Stimulated activated CD8-positive, alpha-beta memory T cell treated with anti-CD3 and anti-CD28 coated beads, Interleukin-15, amount 100 ng/mL, for 24 hours (primary cell): Measurements from ENCODE around the gene DGKI.

Experiments
- DNase-seq: peaks from one replicate; pipeline ENCODE4 v3.0.0-alpha.2; 2020; ENCODE audit warnings: low read depth

DGKI gene

DNA sequence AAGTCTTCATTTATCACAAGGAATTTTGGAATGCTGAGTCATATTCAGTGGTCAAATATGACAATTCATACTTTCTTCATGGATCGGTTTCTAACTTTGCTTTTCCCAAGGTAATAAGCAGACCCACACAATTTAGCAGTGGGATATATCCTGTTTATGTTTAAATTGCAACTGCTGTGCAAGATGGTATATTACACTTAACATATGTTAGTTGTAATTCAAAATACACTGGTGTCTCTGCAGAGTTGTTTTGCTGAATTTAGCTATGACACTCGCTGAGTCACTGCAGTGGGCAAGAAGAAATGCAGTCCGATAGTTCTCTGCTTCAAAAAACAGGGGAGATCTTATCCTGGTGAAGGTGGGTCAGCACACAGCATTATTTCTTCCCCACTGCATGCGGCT is 308.4 kb downstream of the DGKI start:
- no peak for DNase-seq

DNA sequence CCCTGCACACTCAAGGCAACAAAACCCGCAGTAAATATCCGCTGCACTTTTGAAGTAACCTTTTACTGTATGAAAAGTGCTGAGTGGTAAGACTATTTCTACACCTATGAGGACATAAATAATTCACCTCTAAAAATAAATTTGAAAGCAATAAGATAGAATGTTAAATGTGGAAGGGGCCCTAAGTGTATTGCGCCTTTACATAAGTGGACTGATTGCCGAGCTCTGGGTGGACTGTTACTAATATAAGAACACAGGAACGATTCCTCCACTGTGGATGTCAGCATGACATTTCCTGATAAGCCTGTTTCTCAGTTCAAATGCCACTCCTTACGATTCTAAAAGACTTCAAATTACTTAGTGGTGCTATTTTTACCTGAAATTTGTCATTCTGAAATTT is 311.2 kb downstream of the DGKI start:
- no peak for DNase-seq

DNA sequence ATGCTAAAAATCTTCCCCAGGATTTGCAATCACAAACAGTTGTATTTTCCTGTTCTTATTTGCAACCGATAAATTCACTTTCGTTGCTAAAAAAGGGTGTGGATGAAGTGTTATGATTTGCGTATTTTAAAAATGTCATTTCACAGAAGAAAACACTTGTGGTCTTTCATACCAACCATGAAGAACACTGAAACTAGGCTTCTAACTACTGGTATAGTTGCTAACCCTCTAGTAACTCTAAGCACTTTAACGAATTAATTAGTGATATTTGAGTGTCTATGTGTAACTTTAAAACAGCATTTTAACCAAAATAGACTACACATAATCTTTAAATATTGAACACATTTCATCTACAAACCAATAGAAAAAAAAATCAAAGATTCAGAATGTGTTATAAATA is 315.1 kb downstream of the DGKI start:
- no peak for DNase-seq

DNA sequence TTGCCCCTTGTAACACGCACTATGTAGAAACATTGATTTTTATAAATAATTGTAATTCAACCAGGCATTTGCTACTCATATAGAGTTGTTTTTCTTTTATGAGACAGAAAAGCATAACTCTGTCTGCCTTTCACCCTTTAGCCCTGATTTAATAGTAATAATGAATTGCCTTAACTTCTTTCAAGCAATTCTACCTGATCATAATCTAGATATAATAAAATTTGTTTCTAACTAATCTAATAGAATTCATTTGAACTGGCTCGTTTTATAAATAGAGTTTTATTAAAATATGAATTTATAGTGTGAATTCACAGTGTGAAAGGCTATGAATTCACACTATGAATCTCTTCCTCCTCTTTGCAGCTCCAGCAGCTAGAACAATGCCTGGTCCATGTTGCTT is 319.1 kb downstream of the DGKI start:
- no peak for DNase-seq

DNA sequence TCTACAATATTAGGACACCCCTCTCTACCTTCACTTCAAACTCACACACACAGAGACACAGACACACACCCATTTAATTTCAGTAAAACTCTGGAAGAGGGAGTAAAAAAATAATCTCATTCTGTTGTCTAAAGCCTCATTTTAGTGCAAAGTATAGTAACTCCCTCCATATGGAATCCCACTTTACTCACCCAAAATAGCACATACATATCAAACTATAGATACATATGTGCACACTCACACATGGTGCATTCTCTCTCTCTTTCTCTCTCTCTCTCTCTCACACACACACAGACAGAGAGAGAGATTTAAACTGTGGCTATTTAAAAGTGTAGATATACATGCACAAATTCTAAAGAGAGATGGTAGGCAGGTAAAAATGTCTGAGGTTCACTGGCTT is 323.6 kb downstream of the DGKI start:
- no peak for DNase-seq

DNA sequence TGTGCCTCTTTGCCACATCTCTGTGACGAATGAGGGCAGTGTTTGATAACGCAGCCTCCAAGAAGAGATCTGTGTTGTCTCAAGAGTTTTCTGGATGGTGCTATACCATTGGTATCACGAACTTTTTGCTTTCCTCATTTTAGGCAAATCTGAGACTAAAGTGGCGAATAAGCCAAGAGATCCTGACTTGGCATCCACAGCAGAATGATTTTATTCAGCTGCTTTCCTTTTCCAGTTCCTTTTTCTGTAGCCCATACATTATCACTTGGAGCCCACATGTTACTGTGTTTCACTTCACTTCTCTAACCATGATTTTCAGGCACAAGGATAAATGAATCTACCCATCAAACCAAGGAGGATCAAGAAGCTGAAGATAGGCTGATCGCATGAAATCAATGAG is 325.3 kb downstream of the DGKI start:
- no peak for DNase-seq

DNA sequence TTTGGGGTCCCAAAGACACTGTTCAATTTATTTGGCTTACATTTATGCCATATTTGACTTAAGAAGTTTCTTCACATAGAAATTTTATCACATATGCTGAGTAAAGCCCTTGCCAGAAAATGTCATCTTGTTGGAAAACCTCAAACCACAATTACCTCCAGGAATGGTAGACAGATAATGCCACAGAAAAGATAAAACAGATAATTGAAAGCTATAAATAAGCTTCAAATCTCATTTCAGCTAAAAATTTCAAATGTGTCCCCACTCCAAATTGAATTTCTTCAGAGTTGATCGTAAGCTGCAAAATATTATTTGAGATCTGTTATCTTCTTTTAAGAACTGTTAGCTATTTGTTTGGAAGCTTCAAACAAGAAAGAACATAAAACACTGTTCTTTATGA is 326.8 kb downstream of the DGKI start:
- DNase-seq: no peak

DNA sequence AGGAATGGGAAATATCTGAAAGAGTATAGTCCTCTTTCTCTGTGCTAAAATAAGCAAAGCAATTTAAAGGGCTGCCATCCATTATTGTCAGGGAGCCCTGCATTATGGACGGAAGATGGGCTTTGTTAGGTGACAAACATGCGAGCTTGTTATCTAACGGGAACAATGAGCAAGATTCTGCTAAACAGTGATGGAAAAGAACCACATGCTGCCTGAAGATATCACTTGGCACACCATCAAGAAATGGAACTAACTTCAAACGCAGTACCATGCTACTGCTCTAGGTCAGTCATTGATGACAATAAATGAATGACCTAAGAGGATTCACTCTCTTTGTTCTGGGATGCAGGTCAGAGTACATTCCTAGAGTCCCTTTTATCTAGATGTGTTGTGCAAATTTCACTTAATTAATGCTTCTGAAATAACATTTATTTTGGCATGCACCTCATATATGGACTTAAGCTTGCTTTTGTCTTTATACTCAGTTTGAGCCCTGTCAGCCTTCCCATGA is 327.5 kb downstream of the DGKI start:
- DNase-seq: no peak

DNA sequence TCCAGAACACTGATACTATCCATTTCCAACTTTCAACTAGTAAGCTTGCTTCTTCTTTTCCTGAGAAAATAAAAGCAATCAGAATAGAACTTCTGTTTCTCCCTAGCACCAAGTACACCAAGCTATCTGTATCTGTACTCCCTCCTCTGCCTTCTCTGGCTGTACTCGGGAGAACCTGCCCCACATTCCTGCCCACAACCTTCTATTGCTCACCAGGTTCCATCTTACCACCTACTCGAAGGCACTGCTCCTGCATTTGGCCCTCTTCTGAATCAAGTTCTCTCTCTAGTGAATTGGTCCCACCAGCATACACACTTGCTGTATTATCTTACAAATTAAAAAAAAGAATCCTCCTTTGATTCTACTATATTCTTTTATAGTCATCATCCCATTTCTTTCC is 333.7 kb downstream of the DGKI start:
- no peak for DNase-seq

DNA sequence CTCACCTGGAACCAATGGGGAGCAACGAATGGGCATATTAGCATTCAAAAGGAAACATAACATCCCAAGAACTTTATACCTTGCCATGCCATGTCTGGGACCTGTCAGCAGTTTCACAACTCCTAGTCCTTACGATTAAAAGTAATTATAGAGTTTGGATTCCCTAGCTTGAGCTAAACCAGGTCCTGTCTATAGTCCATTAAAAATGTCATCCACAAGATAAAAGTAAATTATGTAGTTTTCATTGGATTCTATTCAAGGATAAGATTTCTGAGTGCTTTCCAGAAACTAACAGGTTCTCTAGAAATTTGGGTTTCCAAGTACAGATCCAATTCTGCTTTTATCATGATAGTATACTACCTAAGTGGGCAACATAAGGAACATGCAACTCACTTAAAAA is 339.7 kb downstream of the DGKI start:
- no peak for DNase-seq

DNA sequence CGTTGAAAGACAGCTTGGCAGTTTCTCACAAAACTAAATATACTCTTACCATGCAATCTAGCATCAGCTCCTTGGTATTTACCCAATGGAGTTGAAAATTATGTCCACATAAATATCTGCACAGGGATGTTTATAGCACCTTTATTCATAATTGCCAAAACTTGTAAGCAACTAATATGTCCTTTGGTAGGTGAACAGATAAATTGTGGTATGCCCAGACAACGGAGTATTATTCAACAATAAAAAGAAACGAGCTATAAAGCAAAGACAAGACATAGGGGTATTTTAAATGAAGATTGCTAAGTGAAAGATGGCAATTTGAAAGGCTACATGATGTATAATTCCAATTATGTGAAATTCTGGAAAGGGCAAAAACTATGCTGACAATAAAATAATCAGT is 340.7 kb downstream of the DGKI start:
- DNase-seq: no peak

DNA sequence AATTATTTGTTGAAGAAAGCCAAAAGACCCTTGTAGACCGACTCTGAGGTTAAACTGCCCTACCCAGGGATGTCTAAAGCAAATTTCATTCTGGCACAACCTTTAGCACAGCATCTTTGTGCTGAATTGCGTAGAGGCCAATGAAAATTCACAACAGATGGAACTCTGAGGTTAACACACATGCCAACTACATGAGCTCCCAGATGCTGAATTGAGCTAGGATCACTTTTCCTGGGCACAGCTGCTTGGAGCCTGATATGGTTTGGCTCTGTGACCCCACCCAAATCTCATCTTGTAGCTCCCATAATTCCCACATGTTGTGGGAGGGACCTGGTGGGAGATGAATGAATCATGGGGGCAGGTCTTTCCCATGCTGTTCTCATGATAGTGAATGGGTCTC is 345.2 kb downstream of the DGKI start:
- DNase-seq: no peak

DNA sequence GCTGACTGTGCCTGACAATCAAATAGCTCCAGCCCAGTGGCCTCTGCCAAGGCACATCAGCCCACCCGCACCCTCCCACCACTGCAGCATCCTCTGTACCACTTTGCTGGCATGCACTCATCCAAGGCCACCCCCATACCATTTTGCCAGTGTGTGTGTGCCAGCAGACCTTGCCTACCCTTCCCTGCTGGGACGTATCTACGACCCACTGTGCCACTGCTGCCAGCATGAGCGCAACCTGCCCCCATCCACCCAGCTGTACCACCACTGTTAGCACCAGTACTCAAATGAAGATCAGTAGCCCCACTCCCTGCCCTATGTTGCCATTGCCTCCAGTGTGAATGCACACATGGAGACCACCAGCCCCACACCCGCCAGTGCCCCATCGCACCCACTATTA is 353.9 kb downstream of the DGKI start:
- DNase-seq: no peak

DNA sequence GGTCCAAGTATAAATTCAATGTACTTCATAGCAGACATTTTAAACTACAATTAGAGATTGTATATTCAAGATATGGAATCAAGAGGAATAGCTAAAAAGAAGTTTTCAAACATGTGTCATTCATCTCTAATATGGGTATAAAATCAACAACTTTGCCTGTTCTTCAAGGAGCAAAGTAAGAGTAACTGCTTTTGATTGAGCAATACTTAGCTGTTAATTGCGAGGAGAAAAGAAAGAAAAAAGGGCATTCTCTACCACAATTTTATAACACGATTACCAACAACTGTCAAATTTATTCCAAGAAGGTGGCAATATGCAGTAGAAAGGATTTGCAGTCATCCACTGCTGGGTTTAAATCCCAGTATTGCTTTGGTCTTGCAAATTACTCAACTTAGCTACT is 356.9 kb downstream of the DGKI start:
- no peak for DNase-seq

DNA sequence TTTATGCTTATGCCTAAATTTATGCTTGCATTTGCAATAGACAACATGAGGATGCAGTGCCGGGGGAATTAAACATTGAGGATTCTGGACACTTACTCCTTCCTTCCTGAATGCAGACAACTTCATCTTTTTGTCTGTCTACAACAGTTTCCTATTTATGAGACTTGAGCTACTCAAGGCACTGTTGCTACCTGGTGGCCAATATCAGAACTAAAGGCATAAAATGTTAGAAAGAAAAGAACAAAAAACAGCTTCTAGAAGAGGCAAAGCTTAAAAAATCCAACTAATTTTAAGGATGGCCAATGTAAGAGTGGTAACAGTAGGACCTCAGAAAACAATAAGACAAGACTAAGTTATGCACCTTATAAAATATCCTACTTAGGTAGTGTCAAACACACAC is 358.7 kb downstream of the DGKI start:
- DNase-seq: no peak

DNA sequence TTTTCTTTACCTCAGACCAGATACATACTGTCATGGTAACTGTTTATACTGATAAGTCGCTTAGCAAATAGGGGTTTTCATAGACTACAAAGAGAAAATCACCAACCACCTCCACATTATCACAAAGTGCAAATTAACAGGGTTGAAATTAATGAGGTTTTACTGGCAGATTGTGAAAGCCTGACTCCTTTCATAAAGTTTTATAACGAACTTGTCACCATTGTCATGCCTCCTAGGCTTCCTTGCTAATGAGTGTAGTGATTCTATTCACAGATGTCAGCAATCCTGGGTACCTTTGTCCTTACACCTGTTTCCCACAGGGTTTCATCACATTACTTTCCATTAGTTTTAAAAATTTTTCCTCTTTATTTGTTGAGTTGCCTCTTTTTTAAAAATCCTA is 361.0 kb downstream of the DGKI start:
- DNase-seq: no peak

DNA sequence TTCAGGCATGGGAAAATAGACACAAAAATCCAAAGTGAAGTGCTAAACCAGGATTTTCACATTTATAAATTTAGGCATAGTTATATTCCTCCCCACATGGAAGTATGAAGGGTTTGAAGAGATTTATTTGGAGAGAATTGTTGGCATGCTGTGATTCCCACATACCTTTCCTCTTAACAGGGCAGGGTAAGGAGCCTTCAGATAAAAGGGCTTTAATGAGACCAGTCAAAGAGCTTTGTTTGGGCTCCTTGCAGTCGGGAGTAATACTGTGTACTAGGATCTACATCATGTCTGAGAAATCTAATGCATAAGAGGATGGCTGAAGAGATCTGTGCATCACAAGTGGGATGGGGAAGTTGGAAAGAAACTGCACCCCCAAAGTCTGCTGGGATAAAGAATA is 362.4 kb downstream of the DGKI start:
- DNase-seq: no peak

DNA sequence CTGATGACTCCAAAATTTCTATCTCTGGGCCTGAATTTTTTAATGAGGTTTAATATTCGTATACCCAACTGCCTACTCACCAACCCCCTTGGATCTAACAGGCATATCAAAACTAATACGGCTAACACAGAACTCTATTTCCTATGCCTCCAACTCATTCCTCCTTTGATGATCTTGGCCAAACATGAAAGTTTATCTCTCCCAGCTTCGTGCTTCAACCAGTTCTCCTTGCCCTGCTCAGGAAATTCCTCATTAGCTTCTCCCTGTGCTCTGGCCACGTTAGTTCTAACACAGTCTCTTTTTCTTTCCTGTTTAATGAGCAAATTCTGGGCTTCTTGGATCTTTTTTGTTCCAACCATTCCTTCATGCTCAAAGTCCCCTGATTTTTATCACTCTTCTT is 364.3 kb downstream of the DGKI start:
- DNase-seq: no peak

DNA sequence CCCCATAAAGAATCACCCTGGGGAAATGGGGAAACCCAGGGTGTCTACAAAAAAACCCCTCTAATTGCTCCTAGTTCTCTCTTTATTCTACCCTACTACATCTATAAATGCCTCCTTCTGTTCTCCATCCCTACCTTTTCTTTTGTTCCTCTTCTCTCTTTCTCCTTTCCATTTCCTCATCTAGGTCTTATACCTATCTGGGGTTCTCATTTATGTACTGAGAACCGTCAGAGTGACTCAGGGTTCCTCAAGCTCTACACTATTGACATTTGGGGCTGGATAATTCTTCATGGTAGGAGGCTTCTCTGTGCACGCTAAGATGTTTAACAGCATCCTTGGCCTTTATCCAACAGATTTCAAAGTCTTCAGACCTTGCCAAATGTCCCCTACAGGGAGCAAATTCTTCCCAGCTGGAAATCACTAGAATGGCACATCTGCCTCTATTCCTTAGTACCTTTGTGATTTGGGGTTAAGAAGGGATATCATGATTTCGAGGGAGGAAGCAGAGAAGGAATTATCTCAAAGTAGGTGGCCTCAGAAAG is 365.9 kb downstream of the DGKI start:
- DNase-seq: no peak

DNA sequence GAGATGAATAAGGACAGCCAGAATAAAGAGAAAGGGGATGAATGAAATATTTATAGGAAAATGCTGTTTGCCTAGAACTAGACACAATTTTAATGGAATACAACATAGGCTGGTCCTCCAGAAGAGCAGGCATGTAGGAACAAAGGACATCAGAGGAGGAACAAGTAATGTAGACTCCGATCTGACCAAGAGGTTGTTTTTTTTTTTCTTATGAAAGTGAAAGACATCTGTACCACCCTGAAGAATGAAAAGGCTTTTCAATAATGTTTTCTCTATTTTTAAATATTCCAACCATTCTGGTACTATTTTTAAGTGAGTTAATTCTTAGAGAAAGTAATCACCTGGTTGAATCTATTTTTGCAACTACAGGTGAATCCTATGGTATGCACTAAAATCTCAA is 366.4 kb downstream of the DGKI start:
- DNase-seq: no peak

DNA sequence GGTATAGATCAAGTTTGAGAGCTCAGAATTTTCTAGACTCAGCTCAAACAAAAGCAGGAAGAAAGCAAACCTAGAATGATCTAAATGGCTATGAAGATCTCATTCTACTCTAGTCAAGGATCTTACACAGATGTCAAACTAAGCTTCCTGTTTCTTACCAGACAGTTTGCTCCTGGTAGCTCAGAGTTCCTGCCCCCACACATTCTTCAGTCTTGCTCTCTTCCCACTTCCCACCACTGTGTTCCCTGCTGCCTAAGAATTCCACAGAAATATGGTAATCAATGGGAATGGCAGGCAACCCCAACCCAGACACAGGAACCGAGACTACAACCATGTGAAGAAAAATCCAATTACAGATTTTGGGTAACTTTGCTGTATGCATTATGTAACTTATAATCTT is 369.8 kb downstream of the DGKI start:
- no peak for DNase-seq

DNA sequence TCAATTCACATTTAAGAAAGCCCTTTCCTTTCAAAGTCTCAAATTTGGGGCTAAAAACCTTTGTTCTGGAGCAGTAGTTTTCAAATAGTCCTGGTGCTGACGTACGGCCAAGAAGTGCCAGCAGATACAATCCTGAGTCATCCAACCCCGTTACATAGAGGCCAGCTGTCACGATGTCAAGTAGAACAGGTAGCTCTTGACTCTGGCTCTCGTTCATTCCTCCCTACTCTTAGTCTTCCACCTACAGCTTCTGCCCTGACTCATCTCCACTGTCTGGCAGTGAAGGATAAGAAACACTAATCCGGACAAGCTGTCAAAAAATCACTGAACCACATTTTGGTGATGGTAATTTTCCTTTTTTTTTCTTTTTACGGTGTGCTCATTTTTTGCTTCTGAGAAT is 370.8 kb downstream of the DGKI start:
- no peak for DNase-seq

DNA sequence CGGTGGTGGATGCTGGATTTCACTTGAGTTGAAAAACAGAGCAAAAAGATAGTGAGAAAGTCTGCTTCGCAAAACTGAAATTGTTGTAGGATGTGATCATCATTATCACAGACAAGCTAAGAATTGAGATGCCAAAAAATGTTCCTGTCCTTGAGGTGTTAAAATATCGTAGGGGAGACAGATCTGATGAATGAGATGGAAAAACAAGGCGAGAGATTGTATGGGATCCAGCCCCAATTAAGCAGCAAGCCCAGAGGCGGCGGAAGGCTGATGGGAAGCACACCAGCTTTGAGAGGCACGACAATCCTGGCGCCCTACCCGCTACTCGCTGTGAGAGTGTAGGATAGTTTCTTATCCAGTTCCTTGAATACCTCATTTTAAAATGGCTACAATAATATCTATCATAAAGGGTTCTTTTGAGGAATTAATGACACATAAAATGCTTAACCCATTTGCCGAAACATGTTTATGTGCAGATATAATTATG is 372.2 kb downstream of the DGKI start:
- no peak for DNase-seq

DNA sequence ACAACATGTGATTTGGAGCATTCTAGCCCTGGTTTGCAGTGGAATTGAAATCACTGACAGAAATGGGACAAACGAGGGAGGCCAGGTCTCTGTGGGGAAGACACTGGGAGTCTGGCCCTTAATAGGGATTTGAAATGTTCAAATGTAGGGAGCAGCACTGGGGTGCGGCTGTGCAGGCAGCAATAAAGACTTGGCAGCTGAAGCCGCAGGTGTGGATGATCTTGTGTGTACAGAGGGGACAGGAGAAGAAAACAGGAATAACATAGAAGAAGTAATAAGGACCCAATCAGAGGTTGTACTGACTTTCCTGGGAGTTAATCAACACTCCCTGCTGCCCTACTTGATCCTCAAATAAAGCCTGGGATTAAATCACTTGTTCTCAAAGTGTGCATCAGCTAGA is 375.6 kb downstream of the DGKI start:
- no peak for DNase-seq

DNA sequence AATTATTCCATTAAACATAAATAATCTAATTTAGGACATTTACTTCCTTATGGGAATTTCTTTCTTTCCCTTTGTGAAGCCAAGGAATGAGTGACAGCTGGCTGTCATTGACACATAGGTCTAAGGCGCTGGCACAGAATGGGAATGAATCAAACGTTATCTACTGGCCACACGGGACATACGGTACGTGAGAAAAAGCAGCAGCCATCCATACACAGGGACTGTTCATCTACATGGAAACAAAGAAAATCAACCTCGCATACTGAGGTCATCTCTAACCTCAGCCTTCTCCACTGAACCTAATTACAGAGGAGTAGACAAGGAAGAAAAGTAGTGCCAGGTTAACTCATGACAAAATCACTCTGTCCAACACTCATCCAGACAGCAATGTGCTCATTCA is 376.9 kb downstream of the DGKI start:
- no peak for DNase-seq
